Bronchial epithelial cell (primary cell): Measurements from ENCODE around the gene ARID3A. TPM values are rescaled to one million over a fixed set of nuclear protein-coding genes. Genes with fewer than 3 reads are reported as not detected.

Experiments
- DNase-seq: peaks from one replicate; pipeline ENCODE4 v3.0.0-alpha.2; 2010; ENCODE audit warnings: low read depth
- FAIRE-seq: peaks from 2 replicates; lab custom pipeline; 2011; peaks lifted over from hg19 to GRCh38; lab: Jason Lieb, UNC
- H3K27me3 ChIP-seq: 2 replicates; pipeline ENCODE4 v1.5.1; 2011; ENCODE audit warnings: low read length; ENCODE audit not compliant: control insufficient read depth, insufficient read depth
- H3K36me3 ChIP-seq: 2 replicates; pipeline ENCODE4 v1.5.1; 2011; ENCODE audit warnings: low read length; ENCODE audit not compliant: control insufficient read depth, insufficient read depth
- H3K4me3 ChIP-seq: 2 replicates; pipeline ENCODE4 v1.5.1; 2011; ENCODE audit warnings: mild to moderate bottlenecking, low read depth, low read length, control low read depth
- CTCF ChIP-seq: IDR thresholded peaks from 2 replicates; pipeline ENCODE4 v1.5.1; 2011; ENCODE audit warnings: mild to moderate bottlenecking, moderate library complexity, low read length, control low read depth, inconsistent platforms; ENCODE audit not compliant: insufficient read depth, severe bottlenecking
- total RNA-seq: library from RNA; depleted of rRNA; stranded (reverse); fragments of >200 nt; gene quantifications from 2 replicates; pipeline ENCODE4 v1.2.1, GENCODE V29; 2014

The ARID3A gene
- total RNA-seq, 1 donor from 2014 or later = 15.8 TPM

- H3K27me3 ChIP-seq = no peaks in the 10 kb centered on the region
- TF ChIP-seq CTCF = no peak
- peaks cover 3% of the 10 kb centered on the region for H3K36me3 ChIP-seq
- no peak overlapping the region for H3K4me3 ChIP-seq
- FAIRE-seq (no peak), DNase-seq (no peak)
Observed at GRCh38 chr19:929891-930258, 4.0 kb downstream of the ARID3A start.

- H3K36me3 ChIP-seq = peaks cover 3% of the 10 kb centered on the region
- no peak overlapping the region for H3K4me3 ChIP-seq
- FAIRE-seq (no peak), DNase-seq (no peak)
- H3K27me3 ChIP-seq = no peaks in the 10 kb centered on the region
- TF ChIP-seq CTCF = no peak
Observed at GRCh38 chr19:931860-932647, 6.2 kb downstream of the ARID3A start.

- no peaks in the 10 kb centered on the region for H3K27me3 ChIP-seq
- DNase-seq (no peak), FAIRE-seq (no peak)
- no peak overlapping the region for H3K4me3 ChIP-seq
- peaks cover 3% of the 10 kb centered on the region for H3K36me3 ChIP-seq
- TF ChIP-seq CTCF = no peak
Observed at GRCh38 chr19:932648-933552, 7.1 kb downstream of the ARID3A start.

GRCh38 chr19:933553-933882 lies 7.7 kb downstream of the ARID3A start:
- Histone ChIP-seq H3K27me3 (no peaks in the 10 kb centered on the region), H3K4me3 (no peak overlapping the region), H3K36me3 (peaks cover 3% of the 10 kb centered on the region)
- no peak for TF ChIP-seq CTCF
- FAIRE-seq (no peak), DNase-seq (no peak)

- FAIRE-seq = no peak
Observed at GRCh38 chr19:934197-934840, 8.5 kb downstream of the ARID3A start.

More at GRCh38 chr19:934197-934840, 8.5 kb downstream of the ARID3A start:
- TF ChIP-seq CTCF = no peak
- Histone ChIP-seq H3K4me3 (no peak overlapping the region), H3K27me3 (no peaks in the 10 kb centered on the region), H3K36me3 (peaks cover 1% of the 10 kb centered on the region)
- no peak for DNase-seq
